Inflammatory macrophage treated with lipopolysaccharide for 1 hour (primary cell): ENCODE results near the gene PFDN1.
A peak's percentile ranks its signal among the peaks of the same experiment; 100 is the strongest.

Experiments
- DNase-seq, 2 donors: peaks; one replicate each; pipeline ENCODE4 v3.0.0-alpha.2; 2020 to 2022

PFDN1 gene

DNA sequence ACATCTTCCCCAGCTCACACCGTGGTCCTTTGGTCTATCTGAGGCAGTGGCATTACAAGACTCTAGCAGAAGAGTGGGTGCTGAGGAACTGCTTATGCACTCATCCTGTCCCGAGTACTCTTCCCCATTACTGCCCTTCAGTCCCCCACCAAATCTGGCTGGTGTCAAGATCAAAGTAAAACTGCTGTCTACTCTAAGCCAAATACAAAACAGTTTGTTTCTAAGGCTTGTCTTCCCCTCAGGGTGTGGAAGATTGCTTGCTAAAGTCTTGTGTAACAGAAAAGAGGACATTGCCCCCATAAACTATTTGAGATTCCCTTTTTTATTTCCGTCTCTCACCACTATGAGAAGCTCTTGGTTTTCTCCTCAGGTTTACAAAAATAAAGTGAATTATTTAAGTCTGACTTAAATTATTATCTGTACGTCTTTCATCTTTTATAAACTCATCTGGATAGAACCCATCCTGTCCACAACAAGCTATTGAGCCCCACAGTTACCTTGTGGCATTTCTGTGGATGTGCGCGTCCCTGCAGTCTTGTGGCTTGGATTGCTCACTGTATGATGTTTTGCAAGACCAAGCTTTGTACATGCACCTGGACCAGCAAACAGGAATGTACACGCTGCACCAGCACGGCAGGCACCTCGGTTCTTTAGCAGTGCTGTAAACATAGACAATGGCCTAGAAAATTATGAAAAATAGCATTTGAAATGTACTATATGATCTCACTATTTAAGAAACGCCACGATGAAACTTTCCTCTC lies 66.9 kb downstream of the PFDN1 start:
- DNase-seq, result peak; percentile 42 to 46

- no peak for DNase-seq
Measured at GRCh38 chr5:140234377-140234989, 68.4 kb downstream of the PFDN1 start.

DNA sequence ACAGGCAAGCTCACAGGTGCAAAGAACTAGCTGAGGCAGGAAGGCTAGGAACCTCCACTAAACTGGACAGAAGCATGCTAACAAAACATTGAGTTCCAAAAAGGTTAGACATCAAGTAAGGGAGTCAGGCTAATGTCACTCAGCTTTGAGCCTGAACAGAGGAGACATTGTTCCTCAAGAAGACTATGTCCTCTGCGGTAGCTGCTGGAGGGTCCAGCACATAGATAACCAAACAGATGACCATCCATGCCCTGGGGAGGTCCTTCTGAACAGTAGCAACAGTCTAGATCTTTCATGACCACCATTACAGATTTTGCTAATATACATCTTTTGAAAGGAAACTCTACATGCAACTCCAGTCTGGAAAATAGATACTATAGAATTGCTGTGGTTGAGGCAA lies 70.2 kb downstream of the PFDN1 start:
- no peak for DNase-seq

DNA sequence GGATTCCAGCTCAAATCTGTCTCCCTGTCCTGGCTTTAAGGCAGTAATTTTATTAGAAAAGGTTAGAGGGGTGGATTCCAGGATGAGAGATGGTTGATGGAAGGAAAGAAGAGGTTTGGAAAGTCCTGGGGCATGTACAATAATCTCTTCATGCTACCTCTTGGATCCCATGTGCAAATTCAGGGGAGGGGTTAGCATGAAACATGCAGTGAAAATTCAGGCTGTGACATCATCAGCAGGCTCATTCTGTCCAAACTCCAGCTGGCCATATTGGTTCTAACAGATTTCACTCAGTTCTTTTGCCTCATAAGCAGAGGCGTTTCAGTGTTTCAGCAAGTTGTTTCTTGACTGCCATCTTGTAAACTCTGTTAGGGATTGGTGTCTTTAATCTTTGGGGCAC lies 72.5 kb downstream of the PFDN1 start:
- DNase-seq, result no peak

DNA sequence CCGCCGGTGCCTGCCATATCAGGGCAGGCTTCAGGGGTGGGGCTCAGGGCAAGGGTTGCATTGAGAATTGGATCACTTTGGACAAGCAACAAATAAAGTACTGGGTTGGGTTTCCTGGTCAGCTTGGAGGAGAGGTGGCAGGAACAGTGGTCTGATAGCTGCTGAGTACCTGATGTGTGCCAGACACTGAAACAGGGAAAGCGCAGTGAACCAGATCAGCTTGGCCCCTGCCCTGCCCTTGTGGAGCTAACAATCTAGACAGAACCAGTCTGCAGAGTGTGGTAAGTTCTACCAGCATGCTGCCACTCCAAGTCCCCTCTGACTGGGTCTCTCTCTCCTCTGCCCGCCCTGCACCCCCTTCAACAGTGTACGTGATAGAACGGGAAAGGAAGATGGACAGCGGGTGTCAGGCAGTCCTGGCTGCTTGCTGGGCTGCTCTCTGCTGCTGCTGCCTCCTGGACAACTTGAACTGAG lies 74.5 kb downstream of the PFDN1 start:
- no peak for DNase-seq

DNA sequence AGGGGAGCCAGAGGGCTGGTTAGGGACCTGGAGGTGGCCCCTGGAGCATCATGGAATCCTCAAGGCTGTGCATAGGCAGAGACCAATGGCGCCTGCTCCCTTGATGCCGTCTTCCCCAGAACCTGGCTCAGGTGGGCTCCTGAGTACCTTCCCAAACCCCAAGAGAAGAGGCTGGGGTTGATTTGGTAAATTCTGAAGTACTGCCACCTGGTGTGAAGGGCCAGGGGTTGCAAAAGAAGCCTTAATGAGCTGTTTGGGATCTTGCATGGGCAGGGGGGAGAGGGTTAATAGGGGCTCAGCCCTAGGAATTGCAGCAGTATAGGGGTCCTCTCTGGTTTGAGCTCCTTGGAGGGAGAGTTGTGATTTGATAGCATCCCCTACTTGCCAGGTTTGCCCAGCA lies 75.9 kb downstream of the PFDN1 start:
- no peak for DNase-seq

GRCh38 chr5:140225396-140225795 lies 77.5 kb downstream of the PFDN1 start:
- no peak for DNase-seq

- DNase-seq, result no peak
Measured at GRCh38 chr5:140224658-140225057, 78.2 kb downstream of the PFDN1 start.

GRCh38 chr5:140223567-140223966 lies 79.3 kb downstream of the PFDN1 start:
- DNase-seq, result no peak

- peak in 1 of 2 donors; percentile 23 for DNase-seq
Measured at GRCh38 chr5:140222416-140222815, 80.5 kb downstream of the PFDN1 start.

DNA sequence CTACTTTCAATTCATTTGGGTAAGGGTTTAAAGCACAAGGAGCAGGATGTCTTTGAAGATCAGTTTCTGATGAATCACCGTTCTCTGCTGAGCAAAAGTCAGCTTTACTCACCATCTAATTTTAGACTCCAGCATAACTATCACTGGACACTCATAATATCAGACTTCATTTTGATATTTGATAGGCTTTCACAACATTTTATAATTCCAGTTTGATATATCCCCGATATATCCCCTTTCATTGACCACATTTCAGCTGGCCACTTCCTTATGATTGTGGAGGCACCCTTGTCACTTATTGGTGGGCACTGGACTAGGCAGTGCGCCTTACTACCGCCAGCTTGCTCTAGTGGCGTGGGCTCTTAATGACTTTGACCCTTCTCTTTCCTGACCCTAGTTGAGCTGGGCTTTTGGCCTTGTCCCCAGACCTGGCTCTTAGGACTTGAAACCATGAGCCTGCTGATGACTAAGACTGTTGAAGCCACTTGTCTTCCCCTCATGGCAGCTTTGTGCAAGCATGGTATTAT lies 81.1 kb downstream of the PFDN1 start:
- peak; percentile 24 to 63 for DNase-seq

- DNase-seq, result no peak
Measured at GRCh38 chr5:140220698-140221064, 82.2 kb downstream of the PFDN1 start.

GRCh38 chr5:140220032-140220697 lies 82.7 kb downstream of the PFDN1 start:
- DNase-seq, result no peak

- peak; percentile 32 to 35 for DNase-seq
Measured at GRCh38 chr5:140219068-140219991, 83.6 kb downstream of the PFDN1 start.

DNA sequence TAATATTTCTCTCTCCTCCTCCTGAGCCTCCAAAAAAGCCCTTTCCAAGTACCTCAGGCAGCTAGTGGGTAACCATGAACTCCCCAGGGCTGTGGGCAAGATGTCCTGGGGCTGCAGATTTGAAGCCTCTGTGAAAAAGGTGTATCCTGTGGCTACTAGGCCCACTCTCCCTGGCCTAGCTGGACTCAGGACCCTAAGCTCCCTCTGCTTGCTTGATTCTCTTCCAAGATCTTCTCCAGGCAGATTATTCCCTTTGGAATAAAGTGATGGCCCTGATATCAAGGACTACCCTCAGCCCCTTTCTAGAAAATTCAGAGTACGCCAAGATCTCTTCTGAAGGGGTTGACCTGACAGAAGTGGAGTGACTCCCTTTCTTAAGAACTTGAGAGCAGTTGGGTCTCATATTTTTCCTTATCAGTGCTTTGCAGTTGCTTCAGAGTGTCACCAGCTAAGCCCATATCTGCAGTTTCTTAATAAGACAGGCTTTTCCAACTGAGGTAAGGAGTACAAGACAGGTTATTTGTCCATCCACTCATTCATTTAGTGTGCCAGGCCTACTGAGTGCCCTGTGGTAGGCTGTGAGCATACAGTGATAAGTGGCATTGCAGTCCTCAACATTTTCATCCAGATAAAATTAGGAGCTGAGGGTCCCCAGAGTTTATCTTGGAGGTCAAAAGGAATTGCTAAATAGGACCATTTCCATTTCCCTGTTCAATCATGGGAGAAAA lies 85.4 kb downstream of the PFDN1 start:
- DNase-seq, result no peak

- no peak for DNase-seq
Measured at GRCh38 chr5:140216478-140217074, 86.3 kb downstream of the PFDN1 start.

DNA sequence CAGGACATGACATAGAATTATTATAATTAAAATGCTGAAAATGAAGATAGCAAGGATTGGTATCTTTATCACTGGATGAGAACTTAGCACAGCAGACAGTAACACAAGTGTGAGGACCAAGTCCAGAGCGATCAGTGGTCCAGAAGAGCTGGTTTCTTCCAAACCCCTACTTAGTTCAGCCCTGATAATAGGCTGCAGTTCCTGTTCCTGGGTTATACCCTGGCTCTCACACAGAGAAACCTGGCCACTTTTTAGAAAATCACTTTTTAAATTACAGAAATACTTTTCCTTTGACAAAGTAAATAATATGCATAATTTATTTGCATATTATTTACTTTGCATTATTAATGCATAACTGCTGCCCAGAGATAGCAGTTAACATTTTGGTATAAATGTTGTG lies 87.6 kb downstream of the PFDN1 start:
- DNase-seq, result no peak

GRCh38 chr5:140214831-140215230 lies 88.1 kb downstream of the PFDN1 start:
- DNase-seq, result peak in 1 of 2 donors; percentile 43

GRCh38 chr5:140213370-140213983 lies 89.4 kb downstream of the PFDN1 start:
- DNase-seq, result no peak

GRCh38 chr5:140208065-140208464 lies 94.8 kb downstream of the PFDN1 start:
- DNase-seq, result no peak
